Measurements from ENCODE around the gene ADGRF1.

The ADGRF1 gene

DNA sequence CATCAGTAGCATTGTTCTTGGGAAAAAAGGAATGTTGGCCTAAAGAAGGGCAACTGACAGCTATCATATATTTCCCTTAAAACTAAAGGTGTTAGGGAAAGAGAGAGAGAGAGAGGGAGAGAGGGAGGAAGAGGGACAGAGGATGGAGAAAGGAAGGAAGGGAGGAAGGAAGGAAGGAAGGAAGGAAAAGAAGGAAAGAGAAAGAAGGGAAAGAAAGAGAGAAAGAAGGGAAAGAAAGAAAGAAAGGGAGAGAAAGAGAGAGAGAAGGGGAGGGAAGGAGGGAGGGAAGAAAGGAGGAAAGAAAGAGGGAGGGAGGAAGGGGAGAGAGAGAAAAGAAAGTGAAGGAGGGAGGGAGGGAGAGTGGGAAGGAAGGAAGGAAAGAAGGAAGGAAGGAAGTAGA lies 82.7 kb downstream of the ADGRF1 start:
- Histone ChIP-seq H3K27ac (no peak overlapping the region), H3K36me3 (no peaks in the 10 kb centered on the region), H3K9me3 (no peaks in the 10 kb centered on the region), H3K27me3 (no peaks in the 10 kb centered on the region), H3K4me1 (ENCODE audit: control insufficient read depth in 1 of 2, insufficient read depth in 1 of 2, low read depth in 1 of 2, low read length in 1 of 2) (peaks cover 15 to 22% of the 10 kb centered on the region in 2 experiments), H3K4me3 (ENCODE audit: low read depth in 1 of 2, low read length in 1 of 2) (no peak overlapping the region)
- TF ChIP-seq, protein P1, sequence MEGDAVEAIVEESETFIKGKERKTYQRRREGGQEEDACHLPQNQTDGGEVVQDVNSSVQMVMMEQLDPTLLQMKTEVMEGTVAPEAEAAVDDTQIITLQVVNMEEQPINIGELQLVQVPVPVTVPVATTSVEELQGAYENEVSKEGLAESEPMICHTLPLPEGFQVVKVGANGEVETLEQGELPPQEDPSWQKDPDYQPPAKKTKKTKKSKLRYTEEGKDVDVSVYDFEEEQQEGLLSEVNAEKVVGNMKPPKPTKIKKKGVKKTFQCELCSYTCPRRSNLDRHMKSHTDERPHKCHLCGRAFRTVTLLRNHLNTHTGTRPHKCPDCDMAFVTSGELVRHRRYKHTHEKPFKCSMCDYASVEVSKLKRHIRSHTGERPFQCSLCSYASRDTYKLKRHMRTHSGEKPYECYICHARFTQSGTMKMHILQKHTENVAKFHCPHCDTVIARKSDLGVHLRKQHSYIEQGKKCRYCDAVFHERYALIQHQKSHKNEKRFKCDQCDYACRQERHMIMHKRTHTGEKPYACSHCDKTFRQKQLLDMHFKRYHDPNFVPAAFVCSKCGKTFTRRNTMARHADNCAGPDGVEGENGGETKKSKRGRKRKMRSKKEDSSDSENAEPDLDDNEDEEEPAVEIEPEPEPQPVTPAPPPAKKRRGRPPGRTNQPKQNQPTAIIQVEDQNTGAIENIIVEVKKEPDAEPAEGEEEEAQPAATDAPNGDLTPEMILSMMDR (IDR thresholded peaks at IDR 0.05): no peak

DNA sequence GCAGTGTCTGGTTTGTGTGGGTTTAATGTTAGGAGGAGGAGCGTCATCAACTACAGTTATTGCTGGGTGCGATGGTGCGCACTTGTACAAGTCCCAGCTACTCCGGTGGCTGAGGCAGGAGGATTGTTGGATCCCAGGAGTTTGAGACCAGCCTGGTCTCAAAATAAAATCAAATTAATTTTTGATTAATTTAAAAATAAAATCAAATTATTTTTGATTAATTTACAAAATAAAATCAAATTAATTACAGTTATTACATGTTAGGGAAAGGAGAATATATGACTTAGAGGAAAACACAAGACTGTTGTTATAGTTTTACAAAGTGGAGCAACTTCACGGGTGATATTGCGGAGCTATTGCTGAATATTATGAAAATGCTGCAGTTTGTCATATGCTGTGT lies 85.7 kb downstream of the ADGRF1 start:
- peaks cover 3 to 5% of the 10 kb centered on the region in 2 experiments for H3K4me1 ChIP-seq (ENCODE audit: control insufficient read depth in 1 of 2, insufficient read depth in 1 of 2, low read depth in 1 of 2, low read length in 1 of 2)
- H3K27me3 ChIP-seq: no peaks in the 10 kb centered on the region
- H3K27ac ChIP-seq: no peak overlapping the region
- H3K4me3 ChIP-seq (ENCODE audit: low read depth in 1 of 2, low read length in 1 of 2): no peak overlapping the region
- H3K36me3 ChIP-seq: no peaks in the 10 kb centered on the region
- H3K9me3 ChIP-seq: no peaks in the 10 kb centered on the region
- TF ChIP-seq, protein P1 (IDR thresholded peaks at IDR 0.05): no peak

DNA sequence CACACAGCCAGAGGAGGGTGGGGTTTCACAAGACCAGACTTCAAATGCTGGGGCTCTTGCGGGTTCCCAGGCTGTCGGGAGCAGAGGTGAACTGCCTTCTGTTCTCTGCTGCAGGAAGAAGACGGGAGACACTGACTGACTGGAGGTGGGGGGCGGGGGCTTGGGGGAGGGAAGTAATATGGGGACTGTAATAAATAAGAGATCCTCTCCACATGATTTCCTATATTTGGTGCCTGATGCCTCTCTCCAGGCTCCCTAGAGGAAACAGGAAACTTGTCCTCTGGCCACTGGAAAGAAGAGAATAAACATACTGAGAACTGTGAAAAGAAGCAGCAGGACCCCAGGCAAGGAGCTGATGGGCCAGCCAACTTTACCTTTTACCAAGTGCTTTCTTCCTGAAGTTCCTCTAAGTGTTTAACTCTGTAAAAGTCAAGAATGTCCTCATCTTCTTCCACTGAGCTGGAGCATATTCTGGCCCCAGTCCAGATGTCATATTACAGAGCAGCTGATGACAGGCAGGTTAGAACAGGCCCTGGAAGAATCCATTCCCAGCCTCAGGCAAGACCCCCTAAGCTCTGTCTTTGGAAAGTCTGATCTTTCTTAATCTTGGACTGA lies 87.2 kb downstream of the ADGRF1 start:
- Histone ChIP-seq H3K36me3 (no peaks in the 10 kb centered on the region), H3K9me3 (no peaks in the 10 kb centered on the region), H3K27me3 (no peaks in the 10 kb centered on the region), H3K27ac (no peak overlapping the region), H3K4me1 (ENCODE audit: control insufficient read depth in 1 of 2, insufficient read depth in 1 of 2, low read depth in 1 of 2, low read length in 1 of 2) (no peaks in the 10 kb centered on the region), H3K4me3 (ENCODE audit: low read depth in 1 of 2, low read length in 1 of 2) (no peak overlapping the region)
- TF ChIP-seq, protein P1 (IDR thresholded peaks at IDR 0.05): no peak

DNA sequence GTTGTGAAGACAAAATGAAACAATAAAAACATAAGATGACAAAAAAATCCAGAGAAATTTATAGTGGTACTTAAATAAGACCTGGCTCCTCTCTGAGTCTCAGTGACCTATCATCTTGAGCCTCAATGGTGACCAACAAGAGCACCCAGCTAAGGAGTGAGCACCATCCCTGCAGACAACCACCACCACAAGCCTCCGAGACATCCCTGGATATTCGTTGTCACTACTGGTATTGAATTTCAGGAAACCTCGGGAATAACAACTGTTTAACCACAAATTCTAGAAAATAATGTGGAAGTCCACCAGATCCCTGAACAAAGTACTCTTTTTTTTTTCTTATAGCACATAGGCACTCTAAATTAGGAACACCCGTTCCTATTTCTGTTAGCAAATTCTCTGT lies 88.2 kb downstream of the ADGRF1 start:
- H3K27ac ChIP-seq: no peak overlapping the region
- no peaks in the 10 kb centered on the region for H3K36me3 ChIP-seq
- no peaks in the 10 kb centered on the region for H3K4me1 ChIP-seq (ENCODE audit: control insufficient read depth in 1 of 2, insufficient read depth in 1 of 2, low read depth in 1 of 2, low read length in 1 of 2)
- H3K4me3 ChIP-seq (ENCODE audit: low read depth in 1 of 2, low read length in 1 of 2): no peak overlapping the region
- no peaks in the 10 kb centered on the region for H3K27me3 ChIP-seq
- TF ChIP-seq, protein P1 (IDR thresholded peaks at IDR 0.05): no peak
- H3K9me3 ChIP-seq: no peaks in the 10 kb centered on the region

DNA sequence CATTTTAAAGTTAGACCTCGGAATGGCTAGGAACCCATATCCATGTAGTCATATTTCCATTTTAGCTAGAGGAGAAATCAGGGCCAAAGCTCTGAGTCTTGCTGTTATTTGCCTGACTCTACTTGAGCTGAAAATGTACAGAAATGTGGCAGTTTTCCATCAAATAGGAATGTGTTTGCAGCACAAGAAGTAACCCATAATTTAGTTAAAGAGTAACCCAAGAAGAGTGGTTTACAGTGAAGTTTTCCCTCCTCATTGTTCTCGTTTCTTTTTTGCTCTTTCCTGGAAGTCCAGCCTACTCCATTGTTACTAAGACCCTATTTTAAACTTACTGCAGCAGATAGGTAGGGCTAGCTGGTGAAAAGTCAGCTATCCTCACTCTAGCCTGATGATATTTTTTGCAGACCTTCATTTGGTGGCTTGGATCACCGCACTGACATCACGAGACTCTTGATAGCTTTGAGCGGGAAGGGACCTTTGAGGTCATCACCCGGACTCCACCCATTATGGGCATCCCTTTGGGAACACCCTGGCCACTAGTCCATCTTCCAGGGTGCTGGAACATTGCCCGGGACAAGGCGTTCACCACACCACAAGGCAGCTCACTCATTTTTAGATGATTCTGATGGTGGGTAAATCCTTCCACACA lies 92.4 kb downstream of the ADGRF1 start:
- no peaks in the 10 kb centered on the region for H3K4me1 ChIP-seq (ENCODE audit: control insufficient read depth in 1 of 2, insufficient read depth in 1 of 2, low read depth in 1 of 2, low read length in 1 of 2)
- H3K9me3 ChIP-seq: no peaks in the 10 kb centered on the region
- TF ChIP-seq, protein P1 (IDR thresholded peaks at IDR 0.05): no peak
- H3K27me3 ChIP-seq: no peaks in the 10 kb centered on the region
- no peak overlapping the region for H3K4me3 ChIP-seq (ENCODE audit: low read depth in 1 of 2, low read length in 1 of 2)
- no peak overlapping the region for H3K27ac ChIP-seq
- H3K36me3 ChIP-seq: no peaks in the 10 kb centered on the region
